ENCODE data around the gene FLRT1.

FLRT1 gene

GRCh38 chr11:64007160-64007628 is 28.5 kb upstream of the FLRT1 start:
- DNase-seq = no peak

- DNase-seq = no peak
These were observed 28.0 kb upstream of the FLRT1 start for GRCh38 chr11:64007629-64008282.

- DNase-seq = no peak
These were observed 27.3 kb upstream of the FLRT1 start for GRCh38 chr11:64008283-64008913.

GRCh38 chr11:64008914-64009633 is 26.7 kb upstream of the FLRT1 start:
- no peak for DNase-seq

GRCh38 chr11:64009710-64010109 is 26.0 kb upstream of the FLRT1 start:
- DNase-seq = no peak

GRCh38 chr11:64010783-64011182 is 24.9 kb upstream of the FLRT1 start:
- no peak for DNase-seq

GRCh38 chr11:64011371-64011770 is 24.4 kb upstream of the FLRT1 start:
- DNase-seq = no peak

- DNase-seq = no peak
These were observed 22.4 kb upstream of the FLRT1 start for GRCh38 chr11:64013141-64013896.

- no peak for DNase-seq
These were observed 21.4 kb upstream of the FLRT1 start for GRCh38 chr11:64014356-64014755.

- DNase-seq = no peak
These were observed 20.2 kb upstream of the FLRT1 start for GRCh38 chr11:64015510-64015909.

GRCh38 chr11:64015935-64016845 is 19.5 kb upstream of the FLRT1 start:
- no peak for DNase-seq

GRCh38 chr11:64017945-64018224 is 17.8 kb upstream of the FLRT1 start:
- no peak for DNase-seq

GRCh38 chr11:64018310-64018709 is 17.4 kb upstream of the FLRT1 start:
- no peak for DNase-seq

GRCh38 chr11:64019106-64020037 is 16.4 kb upstream of the FLRT1 start:
- DNase-seq = no peak

- no peak for DNase-seq
These were observed 14.6 kb upstream of the FLRT1 start for GRCh38 chr11:64020976-64021756.

GRCh38 chr11:64021757-64022093 is 14.0 kb upstream of the FLRT1 start:
- no peak for DNase-seq

GRCh38 chr11:64022125-64022784 is 13.5 kb upstream of the FLRT1 start:
- DNase-seq = no peak

- no peak for DNase-seq
These were observed 11.7 kb upstream of the FLRT1 start for GRCh38 chr11:64023712-64024710.

- no peak for DNase-seq
These were observed 10.5 kb upstream of the FLRT1 start for GRCh38 chr11:64025205-64025604.

All from KG1 (cell line).